Urothelium cell line (cell line): ENCODE results near the gene KARS1.
A peak's percentile ranks its signal among the peaks of the same experiment; 100 is the strongest.

Experiments
- DNase-seq: peaks from one replicate; pipeline ENCODE4 v3.0.0; 2011; ENCODE audit warnings: low spot score, mixed read lengths
- FAIRE-seq: peaks from 2 replicates; lab custom pipeline; 2011; peaks lifted over from hg19 to GRCh38; lab: Jason Lieb, UNC

The KARS1 gene

GRCh38 chr16:75647492-75648264 lies at the start of gene KARS1, which contains the start of gene TERF2IP:
Gene KARS1, minus strand, starts transcription at chr16:75647665. Its CDS starts 26 bp downstream, at chr16:75647639.
Gene TERF2IP, plus strand, starts transcription at chr16:75647773. Its CDS starts 110 bp downstream, at chr16:75647883.
- FAIRE-seq, result peak; percentile 5

GRCh38 chr16:75695708-75696107 lies 48.2 kb upstream of the KARS1 start:
- DNase-seq (no peak), FAIRE-seq (no peak)

More at GRCh38 chr16:75647492-75648264, at the start of gene KARS1, which contains the start of gene TERF2IP:
- peak; percentile 98 for DNase-seq

GRCh38 chr16:75687361-75687760 lies 39.9 kb upstream of the KARS1 start:
- FAIRE-seq (no peak), DNase-seq (no peak)

- DNase-seq, result no peak
Observed at GRCh38 chr16:75682308-75682707, 34.8 kb upstream of the KARS1 start.

GRCh38 chr16:75679366-75679765 lies 31.9 kb upstream of the KARS1 start:
- FAIRE-seq, result no peak
- DNase-seq, result no peak

More at GRCh38 chr16:75682308-75682707, 34.8 kb upstream of the KARS1 start:
- no peak for FAIRE-seq

GRCh38 chr16:75676909-75677308 lies 29.4 kb upstream of the KARS1 start, which contains the start of gene CPHXL2:
Gene CPHXL2, minus strand, starts transcription at chr16:75677009. Its CDS starts 10 bp downstream, at chr16:75676999.
- no peak for FAIRE-seq
- no peak for DNase-seq

GRCh38 chr16:75667503-75667902 lies 20.0 kb upstream of the KARS1 start:
- no peak for FAIRE-seq
- no peak for DNase-seq

- DNase-seq, result no peak
Observed at GRCh38 chr16:75660726-75661302, 13.3 kb upstream of the KARS1 start.

GRCh38 chr16:75660321-75660720 lies 12.9 kb upstream of the KARS1 start:
- no peak for FAIRE-seq
- no peak for DNase-seq

More at GRCh38 chr16:75660726-75661302, 13.3 kb upstream of the KARS1 start:
- FAIRE-seq, result no peak

- FAIRE-seq, result no peak
- DNase-seq, result no peak
Observed at GRCh38 chr16:75658175-75658574, 10.7 kb upstream of the KARS1 start.

GRCh38 chr16:75653922-75654321 lies 6.5 kb upstream of the KARS1 start:
- FAIRE-seq (no peak), DNase-seq (no peak)

- DNase-seq (peak; percentile 79), FAIRE-seq (no peak)
Observed at GRCh38 chr16:75648265-75649076, 1.0 kb upstream of the KARS1 start.

- FAIRE-seq, result no peak
- no peak for DNase-seq
Observed at GRCh38 chr16:75647112-75647491, 363 bp downstream of the KARS1 start.

- DNase-seq (no peak), FAIRE-seq (no peak)
Observed at GRCh38 chr16:75644240-75645012, 3.0 kb downstream of the KARS1 start.

- DNase-seq (no peak), FAIRE-seq (no peak)
Observed at GRCh38 chr16:75640598-75640997, 6.9 kb downstream of the KARS1 start.

GRCh38 chr16:75635036-75635435 lies 12.4 kb downstream of the KARS1 start:
- no peak for FAIRE-seq
- no peak for DNase-seq

GRCh38 chr16:75632857-75633256 lies 14.6 kb downstream of the KARS1 start:
- DNase-seq (no peak), FAIRE-seq (no peak)

GRCh38 chr16:75630052-75630451 lies 17.4 kb downstream of the KARS1 start:
- DNase-seq, result no peak

GRCh38 chr16:75629132-75629531 lies 18.3 kb downstream of the KARS1 start:
- FAIRE-seq (no peak), DNase-seq (no peak)

More at GRCh38 chr16:75630052-75630451, 17.4 kb downstream of the KARS1 start:
- FAIRE-seq, result no peak

- FAIRE-seq (no peak), DNase-seq (no peak)
Observed at GRCh38 chr16:75628351-75628750, 19.1 kb downstream of the KARS1 start.
